Effector CD8-positive, alpha-beta T cell (primary cell): ENCODE results near the gene RPN1.

Experiments used
- DNase-seq: peaks from one replicate; lab custom pipeline; 2025; lab: John Stamatoyannopoulos, UW

Gene RPN1

GRCh38 chr3:128578346-128578745, 72.3 kb downstream of the RPN1 start:
- no peak for DNase-seq

DNA sequence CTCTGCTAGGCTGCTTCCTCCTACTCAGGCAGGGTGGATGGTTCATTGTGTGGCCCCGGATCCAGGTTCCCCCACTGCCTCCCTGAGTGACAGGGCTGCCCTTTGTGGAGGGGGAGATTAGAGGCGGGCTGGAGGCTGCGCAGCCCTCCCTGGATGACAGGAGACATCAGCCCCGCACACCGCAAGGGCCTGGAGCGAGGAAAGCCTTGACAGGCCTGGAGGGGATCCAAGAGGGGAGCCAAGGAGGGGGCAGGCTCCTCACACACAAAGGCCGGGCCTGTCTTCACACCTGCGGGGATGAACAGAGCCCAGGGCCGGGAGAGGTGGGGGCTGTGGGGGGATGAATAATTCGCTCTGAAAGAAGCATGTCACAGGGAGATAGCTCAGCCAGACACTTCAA, 72.9 kb downstream of the RPN1 start:
- DNase-seq = no peak

DNA sequence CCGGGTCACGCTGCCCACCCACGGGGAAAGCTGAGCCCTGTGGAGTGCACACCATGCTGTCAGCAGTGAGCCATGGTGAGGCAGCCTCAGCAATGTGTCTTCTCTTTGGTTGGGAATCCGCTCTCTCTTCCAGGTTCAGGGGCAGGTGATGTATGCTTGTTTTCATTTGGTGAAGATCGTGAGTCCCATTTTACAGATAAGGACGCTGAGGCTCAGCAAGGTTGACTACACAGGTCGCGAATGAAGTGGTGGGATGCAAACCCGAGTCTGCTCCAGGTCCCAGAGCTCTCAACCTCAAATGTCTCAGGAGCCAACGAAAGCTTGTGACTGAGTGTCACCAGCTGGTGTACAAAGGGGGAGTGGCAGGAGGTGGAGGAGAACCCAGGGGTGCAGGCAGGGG, 74.3 kb downstream of the RPN1 start:
- no peak for DNase-seq

DNA sequence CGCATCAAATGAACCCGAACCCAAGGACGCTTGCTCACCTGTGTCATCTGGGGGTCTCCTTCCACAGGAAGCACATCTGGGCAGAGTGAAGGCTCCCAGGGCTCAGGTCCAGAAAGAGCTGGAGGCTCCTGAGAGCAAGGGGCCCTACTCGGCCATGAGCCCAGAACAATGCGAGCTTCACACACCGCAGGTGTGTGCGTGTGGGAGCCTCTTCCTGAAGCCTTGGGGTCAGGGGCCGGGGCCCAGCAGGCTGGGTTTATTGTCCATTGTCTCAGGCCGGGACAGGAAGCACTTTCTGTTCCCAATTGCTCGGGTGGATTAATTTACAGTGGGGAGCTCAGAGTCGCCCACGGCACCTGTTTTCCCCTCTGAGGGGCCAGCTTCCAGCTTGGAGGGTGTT, 74.8 kb downstream of the RPN1 start:
- DNase-seq = no peak

DNA sequence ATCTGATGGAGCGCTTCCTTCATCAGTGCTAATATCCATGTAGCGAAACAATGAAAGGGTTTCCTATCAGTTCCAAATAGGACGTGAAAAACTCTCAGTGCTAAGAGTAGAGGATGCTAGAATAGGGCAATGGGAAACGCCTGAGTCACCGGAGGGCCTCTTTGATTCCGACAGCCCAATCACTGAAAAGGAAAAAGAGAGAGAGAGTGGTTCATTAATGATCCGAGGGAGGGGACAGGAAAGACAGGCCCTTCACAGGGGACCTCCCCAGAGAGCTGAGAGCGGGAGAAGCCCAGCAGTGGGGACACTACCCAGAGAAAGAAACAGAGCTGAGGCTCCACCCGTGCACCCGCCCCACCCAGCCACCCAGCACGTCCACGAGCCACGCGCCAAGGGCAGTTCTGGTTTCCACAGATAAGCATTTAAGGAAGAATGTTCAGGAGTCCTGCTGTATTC, 76.9 kb downstream of the RPN1 start:
- DNase-seq = no peak

DNA sequence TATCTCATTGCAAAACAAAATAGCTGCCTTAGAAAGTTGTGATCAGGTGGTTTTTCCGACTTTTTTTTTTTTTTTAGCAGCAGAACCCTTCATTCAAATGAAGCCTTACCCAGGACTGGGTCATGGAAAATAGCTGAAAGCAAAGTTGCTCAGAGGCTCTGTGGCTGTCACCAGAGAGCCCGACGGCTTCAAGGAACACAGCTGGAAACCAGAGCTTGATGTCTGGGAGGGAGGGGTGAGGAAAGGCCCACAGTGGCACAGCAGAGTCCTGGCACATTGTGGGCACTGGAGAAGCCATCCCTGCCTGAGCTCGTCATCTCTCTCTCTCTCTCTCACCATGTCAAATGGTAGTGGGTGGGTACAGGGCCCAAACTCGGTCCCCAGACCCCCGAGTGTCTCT, 77.5 kb downstream of the RPN1 start:
- no peak for DNase-seq

DNA sequence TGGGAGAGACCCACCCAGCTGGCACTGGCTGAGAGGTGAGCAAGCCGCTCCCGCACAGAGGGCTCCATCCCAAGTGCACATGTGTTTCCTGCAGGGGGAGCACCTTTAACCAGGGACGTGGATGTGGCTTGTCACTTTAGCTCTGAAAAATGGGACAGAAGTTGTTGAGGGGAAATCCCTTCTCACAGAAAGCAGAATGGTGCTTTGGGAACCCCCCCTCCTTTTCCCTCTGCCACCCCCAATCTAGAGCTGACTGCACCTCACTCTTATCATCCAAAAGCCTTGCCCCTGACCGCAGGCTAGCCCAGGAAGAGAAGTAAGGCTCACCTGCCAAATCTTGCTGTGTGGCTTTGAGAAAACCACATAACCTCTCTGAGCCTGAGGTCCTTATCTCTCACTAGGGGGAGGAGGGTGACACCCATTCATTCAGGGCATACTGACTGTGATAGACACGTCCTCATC, 77.9 kb downstream of the RPN1 start:
- DNase-seq = no peak

- DNase-seq = no peak
These were observed 78.6 kb downstream of the RPN1 start for GRCh38 chr3:128572013-128572412.
